22Rv1 (cell line): Measurements from ENCODE around the gene UBAC1.
"Not testable (repeated sequence)": the region's sequence is repeated elsewhere in the genome, so short reads cannot be mapped to it uniquely, and the experiment has no call there.

ENCODE experiments used
- H3K27ac ChIP-seq: fragments of 450-650 bp; 2 replicates; pipeline ENCODE4 v1.5.1; 2017
- ZFX ChIP-seq: fragments of 450-650 bp; IDR thresholded peaks from 2 replicates; pipeline ENCODE4 v1.6.1; 2017; ENCODE audit warnings: antibody characterized with exemption, borderline replicate concordance
- TF ChIP-seq, protein P1 (sequence below): fragments of 450-650 bp; IDR thresholded peaks from 2 replicates; pipeline ENCODE4 v1.5.1; 2017; ENCODE audit warnings: mild to moderate bottlenecking

The UBAC1 gene

GRCh38 chr9:135949501-135950134 lies 11.6 kb downstream of the UBAC1 start:
- TF ChIP-seq, protein P1, sequence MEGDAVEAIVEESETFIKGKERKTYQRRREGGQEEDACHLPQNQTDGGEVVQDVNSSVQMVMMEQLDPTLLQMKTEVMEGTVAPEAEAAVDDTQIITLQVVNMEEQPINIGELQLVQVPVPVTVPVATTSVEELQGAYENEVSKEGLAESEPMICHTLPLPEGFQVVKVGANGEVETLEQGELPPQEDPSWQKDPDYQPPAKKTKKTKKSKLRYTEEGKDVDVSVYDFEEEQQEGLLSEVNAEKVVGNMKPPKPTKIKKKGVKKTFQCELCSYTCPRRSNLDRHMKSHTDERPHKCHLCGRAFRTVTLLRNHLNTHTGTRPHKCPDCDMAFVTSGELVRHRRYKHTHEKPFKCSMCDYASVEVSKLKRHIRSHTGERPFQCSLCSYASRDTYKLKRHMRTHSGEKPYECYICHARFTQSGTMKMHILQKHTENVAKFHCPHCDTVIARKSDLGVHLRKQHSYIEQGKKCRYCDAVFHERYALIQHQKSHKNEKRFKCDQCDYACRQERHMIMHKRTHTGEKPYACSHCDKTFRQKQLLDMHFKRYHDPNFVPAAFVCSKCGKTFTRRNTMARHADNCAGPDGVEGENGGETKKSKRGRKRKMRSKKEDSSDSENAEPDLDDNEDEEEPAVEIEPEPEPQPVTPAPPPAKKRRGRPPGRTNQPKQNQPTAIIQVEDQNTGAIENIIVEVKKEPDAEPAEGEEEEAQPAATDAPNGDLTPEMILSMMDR: no peak
- no peak for TF ChIP-seq ZFX

GRCh38 chr9:135948968-135949367 lies 12.2 kb downstream of the UBAC1 start:
- H3K27ac ChIP-seq: no peak overlapping the region
- no peak for TF ChIP-seq ZFX

More at GRCh38 chr9:135949501-135950134, 11.6 kb downstream of the UBAC1 start:
- H3K27ac ChIP-seq: no peak overlapping the region

DNA sequence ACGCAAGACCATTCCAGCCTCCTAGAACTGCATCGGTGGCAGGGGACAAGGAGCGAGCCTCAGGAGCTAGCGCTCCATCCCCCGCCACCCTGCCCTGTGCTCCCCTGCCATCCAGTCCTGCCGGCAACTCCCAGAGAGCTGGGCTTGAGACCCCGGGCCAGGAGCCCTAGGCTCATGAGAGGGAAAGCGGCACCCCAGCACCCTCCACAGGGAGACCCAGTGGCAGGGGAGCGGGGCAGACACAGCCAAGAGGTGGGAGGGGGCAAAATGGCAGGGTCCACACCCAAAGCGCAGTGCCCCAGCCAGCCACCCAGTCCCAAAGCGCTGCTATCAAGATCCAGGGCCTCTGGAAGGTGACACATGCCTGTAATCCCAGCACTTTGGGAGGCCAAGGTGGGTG lies 12.7 kb downstream of the UBAC1 start:
- H3K27ac ChIP-seq: no peak overlapping the region
- TF ChIP-seq ZFX: no peak
- TF ChIP-seq, protein P1: no peak

DNA sequence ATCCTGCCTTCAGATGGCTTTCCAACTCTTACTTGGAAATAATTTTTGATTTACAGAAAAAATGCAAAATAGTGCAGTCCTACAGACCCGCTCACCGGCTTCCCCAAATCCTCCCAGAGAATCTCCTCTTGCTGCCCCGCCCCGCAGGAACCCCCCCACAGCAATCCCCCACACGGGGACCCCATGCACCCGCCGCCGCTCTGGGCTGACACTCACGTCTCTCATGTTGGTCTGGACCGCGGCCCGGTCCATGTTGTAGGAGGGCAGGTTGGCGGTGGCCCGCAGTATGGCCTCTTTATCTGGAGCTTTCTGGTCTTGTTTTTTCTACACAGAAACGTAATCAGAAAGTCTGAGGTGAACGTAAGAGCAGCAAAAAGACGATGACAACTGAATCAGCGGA lies 13.6 kb downstream of the UBAC1 start:
- TF ChIP-seq, protein P1: no peak
- TF ChIP-seq ZFX: no peak
- no peak overlapping the region for H3K27ac ChIP-seq

GRCh38 chr9:135947105-135947504 lies 14.1 kb downstream of the UBAC1 start:
- not testable (repeated sequence) for H3K27ac ChIP-seq

- TF ChIP-seq, protein P1: no peak
- no peak for TF ChIP-seq ZFX
- H3K27ac ChIP-seq: no peak overlapping the region
These were observed 14.7 kb downstream of the UBAC1 start for GRCh38 chr9:135946392-135946994.

GRCh38 chr9:135945969-135946368 lies 15.2 kb downstream of the UBAC1 start:
- H3K27ac ChIP-seq: no peak overlapping the region
- TF ChIP-seq, protein P1: no peak
- no peak for TF ChIP-seq ZFX

DNA sequence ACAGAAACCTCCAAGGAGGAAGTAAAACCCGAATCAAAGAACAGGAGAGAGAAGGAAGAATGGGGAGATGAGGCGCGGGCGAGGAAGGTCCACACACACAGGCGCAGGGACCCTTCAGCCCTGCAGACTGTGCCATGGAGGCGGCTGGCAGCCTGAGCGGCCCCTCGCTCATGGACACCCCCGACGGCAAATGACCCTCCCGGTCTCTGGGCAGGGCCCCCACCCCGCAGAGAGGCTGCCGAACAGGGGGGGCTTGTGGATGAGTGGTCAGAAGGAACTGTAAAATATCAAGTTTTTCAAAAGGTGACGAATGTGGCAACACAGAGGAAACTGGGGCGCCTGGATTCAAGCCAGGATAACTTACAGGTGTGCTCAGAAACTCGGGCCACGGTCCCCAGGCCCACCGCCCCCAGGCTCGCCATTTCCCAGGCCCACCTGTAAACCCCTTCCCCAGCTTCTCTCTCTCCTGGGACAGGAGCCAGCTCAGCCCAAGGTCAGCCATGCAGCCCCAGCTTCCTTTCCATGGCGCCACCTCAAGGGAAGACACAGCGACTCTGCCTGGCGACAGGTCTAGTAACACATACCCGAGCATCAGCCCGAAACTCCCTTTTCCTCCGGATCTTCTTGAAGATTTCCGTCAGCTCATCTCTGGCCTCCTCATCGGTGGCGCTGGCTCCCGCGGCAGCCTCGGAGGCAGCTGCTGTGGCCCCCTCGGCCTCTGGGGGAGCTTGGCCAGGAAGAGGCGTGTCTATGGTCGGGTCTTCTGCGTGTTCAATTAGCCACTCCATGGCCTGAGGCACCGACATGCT lies 16.5 kb downstream of the UBAC1 start:
- H3K27ac ChIP-seq: no peak overlapping the region
- TF ChIP-seq, protein P1: no peak
- no peak for TF ChIP-seq ZFX

GRCh38 chr9:135943604-135944003 lies 17.6 kb downstream of the UBAC1 start:
- H3K27ac ChIP-seq: not testable (repeated sequence)
